NCI-H69 (cell line): ENCODE measurements around the gene CLMP.
"Not testable (repeated sequence)": the region's sequence is repeated elsewhere in the genome, so short reads cannot be mapped to it uniquely, and the experiment has no call there.

Experiments
- DNase-seq: peaks from one replicate; lab custom pipeline; 2025; lab: John Stamatoyannopoulos, UW

The CLMP gene

GRCh38 chr11:123082977-123083376, 112.1 kb downstream of the CLMP start:
- no peak for DNase-seq

GRCh38 chr11:123080015-123080414, 115.0 kb downstream of the CLMP start:
- DNase-seq = no peak

- no peak for DNase-seq
Measured at GRCh38 chr11:123076484-123076883, 118.6 kb downstream of the CLMP start.

GRCh38 chr11:123073343-123074057, 121.5 kb downstream of the CLMP start:
- DNase-seq = no peak

GRCh38 chr11:123072762-123073161, 122.3 kb downstream of the CLMP start:
- no peak for DNase-seq

- peak; percentile 40 for DNase-seq
Measured at GRCh38 chr11:123072332-123072761, 122.7 kb downstream of the CLMP start.

GRCh38 chr11:123069908-123070821, 124.9 kb downstream of the CLMP start:
- DNase-seq = no peak

GRCh38 chr11:123065621-123066020, 129.4 kb downstream of the CLMP start:
- DNase-seq = peak; percentile 24

GRCh38 chr11:123063826-123064657, 131.0 kb downstream of the CLMP start:
- no peak for DNase-seq

- DNase-seq = peak; percentile 87
Measured at GRCh38 chr11:123062892-123063825, 131.9 kb downstream of the CLMP start.

- peak; percentile 100 for DNase-seq
Measured at GRCh38 chr11:123062158-123062891, 132.7 kb downstream of the CLMP start.

GRCh38 chr11:123061403-123062157, 133.5 kb downstream of the CLMP start, which contains the start of gene HSPA8:
Gene HSPA8, minus strand, starts transcription at chr11:123062136. Its CDS starts 812 bp downstream, at chr11:123061324.
- DNase-seq = peak; percentile 91

- peak; percentile 89 for DNase-seq
Measured at GRCh38 chr11:123060277-123061000, 134.6 kb downstream of the CLMP start.

- not testable (repeated sequence) for DNase-seq
Measured at GRCh38 chr11:123059041-123059920, 135.8 kb downstream of the CLMP start.

GRCh38 chr11:123057661-123058305, 137.3 kb downstream of the CLMP start:
- no peak for DNase-seq

GRCh38 chr11:123056835-123057491, 138.1 kb downstream of the CLMP start:
- peak; percentile 47 for DNase-seq
